NCI-H1694 treated with DMSO at 0.1 percent for 48 hours (cell line): ENCODE data around the gene TRIM54.

Experiments used
- DNase-seq: peaks from one replicate; lab custom pipeline; 2025; lab: John Stamatoyannopoulos, UW

The TRIM54 gene

DNA sequence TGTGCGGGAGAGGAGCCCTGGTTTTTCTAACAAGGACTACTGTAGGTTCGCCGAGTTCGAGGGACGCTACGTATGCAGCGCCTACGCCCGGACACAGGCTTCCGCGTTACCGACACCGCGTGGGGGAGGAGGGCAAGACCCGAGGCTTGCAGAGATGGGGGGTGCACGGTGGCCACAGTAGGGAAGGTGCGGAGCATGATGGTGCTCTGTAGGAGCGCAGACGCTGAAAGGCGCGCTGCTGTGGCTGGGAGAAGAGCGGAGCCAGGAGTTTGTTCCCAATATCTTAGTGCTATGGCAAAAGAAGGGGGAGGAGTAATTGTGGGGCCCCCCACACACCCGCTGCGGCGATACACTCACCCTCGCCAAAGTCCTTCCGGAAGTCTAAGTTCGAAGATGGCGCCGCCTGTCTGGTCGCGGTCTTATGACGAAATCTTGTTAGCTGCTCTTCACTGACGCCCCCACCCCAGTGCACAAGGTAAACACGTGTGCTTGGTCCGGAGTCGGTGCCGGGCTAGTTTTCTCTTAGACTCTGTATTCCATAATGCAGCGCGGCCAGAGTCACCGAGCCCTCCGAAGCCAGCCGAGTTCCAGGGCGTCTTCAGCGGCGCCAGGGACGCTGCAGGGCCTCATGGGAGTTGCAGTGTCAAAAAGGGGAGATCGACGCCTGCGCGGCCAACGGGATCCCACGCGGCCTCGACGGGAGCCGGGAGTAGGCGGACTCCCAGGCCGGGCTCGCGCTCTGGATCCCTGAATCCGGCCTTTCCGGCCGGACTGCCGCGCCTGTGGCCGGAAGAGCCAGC, 74.4 kb downstream of the TRIM54 start, which contains the start of gene GTF3C2:
Gene GTF3C2, minus strand, starts transcription at position 383 of the 800 bp plus-strand sequence. CDS start 13,210 bp downstream, outside the sequence.
- peak; percentile 96 for DNase-seq
